Measurements from ENCODE around the gene DOCK4. TPM values are rescaled to one million over a fixed set of nuclear protein-coding genes. Genes with fewer than 3 reads are reported as not detected.

DOCK4 gene
- total and polyA plus RNA-seq, 10 of the 15 experiments (the other 5 are each of a cell fraction or from before 2014, with no cell fraction given), result 0.03 to 0.73 (median 0.38) TPM

DNA sequence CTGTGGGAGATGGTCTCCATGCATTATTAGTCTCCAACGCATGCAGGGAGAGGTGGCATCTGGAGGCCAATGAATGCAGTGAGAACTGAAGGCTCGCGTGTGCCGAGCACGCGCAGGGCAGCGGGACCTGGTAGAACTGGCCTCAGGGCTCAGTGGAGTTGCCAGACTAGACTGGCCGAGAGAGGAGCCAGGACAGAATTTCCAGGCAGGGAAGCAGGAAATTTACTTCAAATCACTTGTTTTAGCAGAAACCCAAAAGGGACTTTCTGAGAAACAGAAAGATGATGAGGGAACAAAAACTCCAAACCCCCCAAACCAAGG lies 332.9 kb downstream of the DOCK4 start:
- H4K20me1 ChIP-seq (ENCODE audit: control insufficient read depth, insufficient read depth), result no peaks in the 10 kb centered on the region
- no peak for ATAC-seq
- no peak overlapping the region for H3K4me2 ChIP-seq (ENCODE audit: control insufficient read depth, insufficient read depth)
- H3K36me3 ChIP-seq (ENCODE audit: control insufficient read depth in 2 of 2, insufficient read depth in 2 of 2, low read length in 1 of 2), result no peaks in the 10 kb centered on the region
- 87% methylated on average over 8 of the region's 8 CpGs for WGBS (ENCODE audit: insufficient coverage, insufficient replicate concordance, low lambda C conversion rate, missing lambda C conversion rate)
- H3K9me3 ChIP-seq (replicated peaks; ENCODE audit: control insufficient read depth, insufficient read depth, low read length), result no peaks in the 10 kb centered on the region
- no peaks in the 10 kb centered on the region for H3K27me3 ChIP-seq (replicated peaks in 1 of 2; ENCODE audit: control insufficient read depth in 2 of 2, insufficient read depth in 2 of 2, low read length in 1 of 2)
- SMC1A ChIA-PET (ENCODE audit: uncharacterized antibody, unreplicated experiment), result interaction anchor here (0.6 kb wide), 1 partner anchor 189 kb away, joined by 3 read pairs; no protein-coding TSS in a partner anchor
- CTCF ChIA-PET, result no interaction called here
- H3K4me1 ChIP-seq (ENCODE audit: control insufficient read depth, insufficient read depth, low read length), result no peaks in the 10 kb centered on the region
- H3K9ac ChIP-seq (ENCODE audit: control insufficient read depth, insufficient read depth, low read length), result no peak overlapping the region
- intact Hi-C loops (cut with micrococcal nuclease; ENCODE audit: unreplicated experiment), result no loop called here
- RAD21 ChIA-PET (ENCODE audit: unreplicated experiment), result no interaction called here
- H3K27ac ChIP-seq (ENCODE audit: control insufficient read depth, insufficient read depth), result no peak overlapping the region
- no TSS peak for BruUV-seq (replicated peaks)
- POLR2A ChIA-PET, result no interaction called here
- H3K79me2 ChIP-seq (ENCODE audit: control insufficient read depth, insufficient read depth, low read length), result no peaks in the 10 kb centered on the region
- H2AFZ ChIP-seq (ENCODE audit: control insufficient read depth, low read depth, low read length), result no peak overlapping the region
- no peak for DNase-seq (ENCODE audit: low read depth, low spot score)
- in situ Hi-C loops (cut with MboI), result no loop called here
- TF ChIP-seq IRF4 (IDR thresholded peaks at IDR 0.05; ENCODE audit: low read depth, low read length), result no peak
- TF ChIP-seq RAD21 (IDR thresholded peaks at IDR 0.05; ENCODE audit: insufficient read depth, low read depth, low read length), result no peak
- no peak for TF ChIP-seq ZNF24 (IDR thresholded peaks at IDR 0.05)
- TF ChIP-seq FOS (IDR thresholded peaks at IDR 0.05; ENCODE audit: borderline replicate concordance, extremely low read depth, insufficient read length), result no peak
- no peak for TF ChIP-seq NFXL1 (IDR thresholded peaks at IDR 0.05; ENCODE audit: borderline replicate concordance)
- TF ChIP-seq, protein P1, sequence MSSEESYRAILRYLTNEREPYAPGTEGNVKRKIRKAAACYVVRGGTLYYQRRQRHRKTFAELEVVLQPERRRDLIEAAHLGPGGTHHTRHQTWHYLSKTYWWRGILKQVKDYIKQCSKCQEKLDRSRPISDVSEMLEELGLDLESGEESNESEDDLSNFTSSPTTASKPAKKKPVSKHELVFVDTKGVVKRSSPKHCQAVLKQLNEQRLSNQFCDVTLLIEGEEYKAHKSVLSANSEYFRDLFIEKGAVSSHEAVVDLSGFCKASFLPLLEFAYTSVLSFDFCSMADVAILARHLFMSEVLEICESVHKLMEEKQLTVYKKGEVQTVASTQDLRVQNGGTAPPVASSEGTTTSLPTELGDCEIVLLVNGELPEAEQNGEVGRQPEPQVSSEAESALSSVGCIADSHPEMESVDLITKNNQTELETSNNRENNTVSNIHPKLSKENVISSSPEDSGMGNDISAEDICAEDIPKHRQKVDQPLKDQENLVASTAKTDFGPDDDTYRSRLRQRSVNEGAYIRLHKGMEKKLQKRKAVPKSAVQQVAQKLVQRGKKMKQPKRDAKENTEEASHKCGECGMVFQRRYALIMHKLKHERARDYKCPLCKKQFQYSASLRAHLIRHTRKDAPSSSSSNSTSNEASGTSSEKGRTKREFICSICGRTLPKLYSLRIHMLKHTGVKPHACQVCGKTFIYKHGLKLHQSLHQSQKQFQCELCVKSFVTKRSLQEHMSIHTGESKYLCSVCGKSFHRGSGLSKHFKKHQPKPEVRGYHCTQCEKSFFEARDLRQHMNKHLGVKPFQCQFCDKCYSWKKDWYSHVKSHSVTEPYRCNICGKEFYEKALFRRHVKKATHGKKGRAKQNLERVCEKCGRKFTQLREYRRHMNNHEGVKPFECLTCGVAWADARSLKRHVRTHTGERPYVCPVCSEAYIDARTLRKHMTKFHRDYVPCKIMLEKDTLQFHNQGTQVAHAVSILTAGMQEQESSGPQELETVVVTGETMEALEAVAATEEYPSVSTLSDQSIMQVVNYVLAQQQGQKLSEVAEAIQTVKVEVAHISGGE (CRISPR knock-in tag; IDR thresholded peaks at IDR 0.05), result no peak
- no peak for FAIRE-seq
- H3K4me3 ChIP-seq, result no peak overlapping the region
